GM18858 (cell line): ENCODE measurements around the gene CREBL2.
A peak's percentile ranks its signal among the peaks of the same experiment; 100 is the strongest.

Experiments used
- ATAC-seq: cut with Tn5 transposase; IDR thresholded peaks from one replicate; pipeline ENCODE4 v1.9.1; 2021; ENCODE audit not compliant: unreplicated experiment

CREBL2 gene

DNA sequence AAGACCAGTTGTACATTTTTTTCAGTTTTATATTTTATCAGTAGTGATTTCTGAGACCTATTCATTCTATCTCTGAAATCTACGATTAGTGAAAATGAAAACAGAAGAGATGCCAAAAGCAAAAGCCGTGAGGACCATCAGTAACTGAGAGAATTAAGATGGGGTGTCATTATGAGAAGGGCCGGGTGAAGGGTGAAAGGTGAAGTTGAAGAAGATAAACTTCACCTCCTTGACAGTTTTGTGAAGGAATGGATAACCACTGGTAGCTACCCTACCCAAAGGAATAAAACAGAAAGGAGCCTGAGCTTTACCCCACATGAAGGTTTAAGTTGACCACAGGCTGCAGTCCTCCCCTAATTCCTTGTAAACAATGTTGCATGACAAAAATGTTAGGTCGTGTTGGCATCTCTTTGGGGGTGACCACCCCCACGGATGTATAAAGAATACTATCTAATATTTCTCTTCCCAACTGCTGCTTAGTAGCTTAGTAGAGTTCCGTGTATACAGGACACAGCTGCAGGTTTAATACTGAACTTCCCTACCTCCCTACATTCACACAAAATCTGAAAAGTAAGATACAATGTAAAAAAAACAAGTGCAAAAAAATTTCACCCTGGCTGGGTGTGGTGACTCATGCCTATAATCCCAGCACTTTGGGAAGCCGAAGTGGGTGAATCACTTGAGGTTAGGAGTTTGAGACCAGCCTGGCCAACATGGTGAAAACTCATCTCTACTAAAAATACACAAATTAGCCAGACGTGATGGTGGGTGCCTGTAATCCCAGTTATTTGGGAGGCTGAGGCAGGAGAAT, 60.4 kb downstream of the CREBL2 start:
- no peak for ATAC-seq

DNA sequence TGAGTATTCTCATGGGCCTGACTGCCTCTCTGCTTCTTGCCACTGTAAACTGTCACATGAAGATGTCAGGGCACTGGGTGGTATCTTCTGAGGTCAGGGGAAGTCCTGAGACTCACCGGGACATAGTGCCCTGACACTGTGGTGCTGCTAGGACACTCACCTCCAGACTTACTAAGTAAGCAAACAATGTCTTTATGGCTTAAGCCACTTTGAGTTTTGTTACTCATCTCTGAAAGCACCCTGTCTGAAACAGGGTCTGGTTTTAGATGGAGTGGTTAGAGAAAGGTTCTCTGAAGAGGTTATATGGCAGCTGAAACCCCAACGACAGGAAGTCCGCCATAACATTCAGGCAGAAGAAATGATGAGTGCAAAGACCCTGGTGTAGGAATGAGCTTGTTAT, 61.6 kb downstream of the CREBL2 start:
- no peak for ATAC-seq

DNA sequence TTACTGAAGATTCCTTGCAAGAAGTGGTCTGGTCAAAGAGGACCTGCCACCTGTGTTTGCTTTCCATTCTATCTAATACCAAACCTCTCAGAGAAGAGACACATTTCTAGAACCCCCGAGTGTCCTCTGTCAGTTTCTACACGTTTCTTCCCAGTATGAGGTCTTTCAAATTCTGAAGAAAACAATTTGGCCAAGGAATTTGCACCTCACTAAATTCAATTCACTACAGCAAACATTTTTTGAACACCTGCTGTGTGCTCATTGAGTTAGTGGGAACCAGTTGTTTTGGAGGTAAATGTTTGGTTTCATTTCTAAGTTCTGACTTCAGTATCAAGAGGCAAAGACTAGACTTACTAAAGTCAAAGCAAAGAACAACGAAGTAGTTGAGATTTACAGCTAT, 64.9 kb downstream of the CREBL2 start:
- ATAC-seq = no peak

DNA sequence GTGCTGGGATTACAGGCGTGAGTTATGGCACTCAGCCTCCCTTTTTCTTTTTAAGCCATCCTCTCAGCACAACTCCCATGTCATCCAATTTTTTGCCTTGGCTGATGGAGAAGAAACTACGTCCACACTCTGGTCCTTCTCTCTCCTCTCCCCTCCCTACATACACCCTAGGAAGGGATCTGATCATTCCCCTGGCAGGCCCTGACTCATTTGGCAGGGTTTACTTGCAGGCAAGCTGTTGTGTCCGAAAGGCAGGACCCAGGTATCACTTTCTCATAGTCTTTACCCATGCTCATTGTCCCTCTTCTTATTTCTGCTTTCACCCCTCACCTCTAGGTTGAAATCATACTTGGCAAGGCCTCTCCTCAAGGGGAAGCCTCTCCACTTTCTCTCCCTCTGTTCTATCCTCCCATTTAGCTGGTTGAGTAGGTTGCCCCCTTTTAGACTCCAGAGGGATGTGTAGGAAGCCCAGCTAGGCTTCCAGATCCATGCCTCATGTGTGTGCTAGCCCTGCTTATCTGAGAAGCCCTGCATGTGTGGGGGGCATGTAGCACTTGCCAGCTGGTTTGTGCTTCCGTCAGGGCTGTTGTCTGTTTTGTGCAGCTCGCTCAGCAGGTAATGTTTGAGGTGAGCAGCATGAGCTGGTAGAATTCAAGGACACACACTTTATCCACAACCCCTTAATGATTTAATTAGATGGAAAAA, 69.5 kb downstream of the CREBL2 start:
- ATAC-seq = no peak

DNA sequence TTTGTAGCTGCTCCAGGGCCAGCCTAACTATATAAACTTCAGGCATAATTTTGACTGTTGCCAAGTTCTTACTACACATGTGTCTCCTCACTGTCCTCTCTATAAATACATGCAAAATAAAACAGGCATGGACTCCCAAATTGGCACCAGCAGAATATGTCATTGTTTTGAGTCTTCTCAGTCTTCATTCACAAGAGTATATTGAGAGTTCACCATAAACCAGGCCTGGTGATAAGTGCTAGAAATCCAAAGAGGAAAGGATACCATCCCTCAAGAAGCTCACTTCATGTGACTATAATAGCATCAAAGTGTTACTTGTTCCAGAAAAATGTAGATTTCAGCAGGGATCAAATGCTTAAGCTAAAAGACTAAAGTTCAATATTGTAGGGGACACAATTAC, 70.6 kb downstream of the CREBL2 start:
- ATAC-seq = no peak

DNA sequence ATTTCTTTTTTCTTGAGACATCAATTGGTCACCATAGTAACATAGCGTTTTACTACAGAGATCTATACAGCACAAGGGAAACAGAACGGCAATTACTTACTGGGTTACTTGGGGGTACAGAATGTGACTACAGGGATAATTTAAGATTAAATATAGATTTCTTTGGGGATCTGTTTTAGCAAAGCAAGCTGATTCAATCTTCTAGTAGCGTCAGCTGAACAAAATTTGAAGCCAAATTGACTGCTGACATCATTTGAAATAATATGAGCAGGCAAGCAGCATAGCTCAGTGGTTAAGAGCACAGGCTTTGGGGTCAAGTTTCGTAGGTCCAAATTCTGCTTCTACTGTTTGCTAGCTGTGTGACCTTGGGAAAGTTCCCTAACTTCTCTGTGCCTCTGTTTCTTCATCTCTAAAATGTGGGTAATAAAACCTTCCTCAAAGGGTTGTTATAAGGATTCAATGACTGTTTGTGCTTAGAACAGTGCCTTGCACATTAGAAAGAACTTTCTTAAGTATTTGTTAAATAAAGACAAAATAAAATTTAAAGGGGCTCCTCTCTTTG, 71.5 kb downstream of the CREBL2 start:
- ATAC-seq = no peak

DNA sequence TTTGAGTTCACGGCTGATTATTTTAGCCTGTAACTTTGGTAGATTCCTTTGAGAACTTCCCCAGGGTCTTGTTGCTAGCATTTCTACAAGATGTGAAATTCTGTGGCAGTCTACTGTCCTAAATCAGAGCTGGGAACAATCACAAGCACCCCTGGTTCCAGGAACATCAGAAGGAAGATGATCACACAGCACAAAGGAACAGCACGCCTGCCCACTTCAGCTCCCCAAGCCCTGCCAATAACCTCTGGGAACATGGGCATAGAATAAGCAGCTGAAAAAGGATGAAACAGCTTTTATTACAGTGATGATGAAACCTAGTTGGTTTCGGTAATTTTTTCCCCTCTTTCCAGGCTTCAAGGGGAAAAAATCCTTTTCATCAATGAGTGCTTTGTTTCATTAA, 72.0 kb downstream of the CREBL2 start:
- ATAC-seq = no peak

DNA sequence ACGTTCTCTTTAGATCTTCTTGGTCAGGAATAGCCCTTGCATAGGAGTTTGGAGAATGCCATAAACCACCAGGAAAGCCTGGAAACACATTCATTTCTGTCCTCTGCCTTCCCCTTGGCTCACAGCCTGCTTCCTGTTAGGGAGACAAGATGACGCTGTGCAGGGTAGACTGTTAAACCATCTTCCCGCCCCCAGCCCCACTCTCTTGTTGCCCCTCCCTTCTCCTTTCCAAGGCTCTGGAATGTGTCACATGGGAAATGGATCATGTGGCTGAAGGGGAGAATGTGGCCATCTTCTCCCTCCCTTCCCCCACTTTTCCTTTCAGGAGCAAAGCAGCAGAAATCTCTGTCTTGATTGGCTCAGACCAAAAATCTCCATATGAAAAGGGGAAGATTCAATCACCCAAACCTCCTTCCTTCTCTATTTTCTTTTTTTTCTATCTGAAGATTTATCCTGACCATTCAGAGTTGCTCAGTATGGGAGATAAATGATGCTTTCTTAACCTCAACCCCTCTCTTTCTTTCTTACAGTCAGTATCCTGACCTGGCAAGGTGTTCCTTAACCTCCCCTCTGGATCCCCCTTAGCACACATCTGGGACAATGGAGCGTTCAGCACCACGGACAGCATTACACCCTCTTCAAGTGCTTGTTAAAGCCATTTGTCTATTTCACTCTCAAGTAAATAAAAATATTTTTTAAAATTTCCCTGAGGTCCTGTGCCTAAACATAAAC, 72.9 kb downstream of the CREBL2 start:
- ATAC-seq = no peak

DNA sequence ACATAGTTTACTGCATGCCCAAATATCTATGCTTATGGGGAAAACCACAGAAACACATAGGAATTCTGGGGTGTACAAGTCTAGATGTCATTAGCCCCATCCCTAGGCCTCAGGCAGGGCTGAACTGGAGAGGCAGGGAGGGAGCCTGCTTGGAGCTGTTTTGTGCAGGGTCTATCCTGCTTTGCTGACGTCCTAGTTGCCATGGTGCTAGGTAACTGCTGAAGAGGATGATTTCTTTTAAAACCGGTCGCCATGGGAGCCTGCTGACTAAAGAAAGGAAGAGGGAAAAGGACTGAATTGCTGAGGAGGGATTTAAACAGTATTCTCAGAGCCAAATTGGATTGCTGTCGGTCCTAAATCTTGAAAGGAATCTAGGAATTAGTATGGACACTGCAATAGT, 73.6 kb downstream of the CREBL2 start:
- ATAC-seq = no peak

DNA sequence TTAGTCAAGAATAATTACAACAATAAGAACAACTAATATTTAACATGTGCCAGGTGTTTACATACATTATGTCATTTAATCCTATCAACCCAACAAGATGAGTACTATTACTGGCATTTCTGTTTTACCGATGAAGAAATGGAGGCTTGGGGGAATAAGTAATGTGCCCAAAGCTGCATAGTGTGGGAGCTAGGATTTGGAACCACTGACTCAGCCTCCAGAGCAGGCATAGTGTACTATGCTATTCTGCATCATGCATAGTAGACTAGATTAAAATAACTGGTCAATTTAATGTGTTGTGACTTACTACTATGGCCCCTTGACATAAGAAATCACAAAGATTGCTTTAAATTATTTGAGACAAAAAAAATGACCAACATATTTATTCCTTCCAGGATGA, 74.8 kb downstream of the CREBL2 start:
- ATAC-seq = no peak

DNA sequence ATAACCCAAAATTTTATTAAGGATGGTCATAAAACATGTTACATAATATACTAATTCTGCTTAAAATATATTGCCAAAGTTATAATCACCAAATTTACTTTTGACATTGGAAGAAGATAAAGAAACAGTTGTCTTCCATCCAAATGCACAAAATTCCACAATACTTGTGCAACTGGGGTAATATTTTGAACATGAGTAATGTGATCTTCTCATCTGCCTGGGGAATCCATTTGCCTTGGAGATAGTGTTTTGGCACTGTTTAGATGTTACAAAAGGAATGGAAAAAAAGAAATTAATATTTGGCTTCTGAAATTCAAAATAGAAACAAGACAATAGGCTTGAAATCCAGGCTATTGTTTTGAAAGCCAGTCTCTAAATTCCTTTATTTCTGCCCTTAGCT, 75.2 kb downstream of the CREBL2 start:
- no peak for ATAC-seq

DNA sequence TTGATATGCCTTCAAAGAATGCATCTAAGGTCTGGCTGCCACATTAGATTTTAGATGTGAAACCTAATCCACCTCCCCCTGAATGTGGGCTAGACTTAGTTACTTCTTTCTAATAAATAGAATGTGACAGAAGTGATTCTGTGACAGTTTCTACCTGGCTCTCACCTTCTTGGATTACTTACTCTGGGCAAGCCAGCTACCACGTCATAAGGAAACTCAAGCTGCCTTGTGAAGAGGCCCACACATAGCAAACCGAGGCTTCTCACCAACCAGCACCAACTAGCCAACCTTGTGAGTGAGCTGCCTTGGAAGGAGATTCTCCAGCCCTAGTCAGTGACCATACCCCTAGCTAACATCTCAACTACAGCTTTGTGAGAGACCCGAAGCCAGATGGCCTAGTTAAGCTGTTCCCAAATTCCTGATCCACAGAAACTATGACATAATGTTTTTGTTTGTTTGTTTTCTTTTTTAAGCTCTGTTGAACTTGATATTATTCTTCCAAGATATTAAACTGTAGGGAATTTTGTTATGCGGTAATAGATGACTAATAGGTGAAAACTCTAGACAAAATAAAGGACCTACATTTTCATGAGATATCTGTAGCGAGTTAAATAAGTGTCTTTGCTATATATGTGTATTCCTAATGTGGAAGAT, 78.1 kb downstream of the CREBL2 start:
- no peak for ATAC-seq

DNA sequence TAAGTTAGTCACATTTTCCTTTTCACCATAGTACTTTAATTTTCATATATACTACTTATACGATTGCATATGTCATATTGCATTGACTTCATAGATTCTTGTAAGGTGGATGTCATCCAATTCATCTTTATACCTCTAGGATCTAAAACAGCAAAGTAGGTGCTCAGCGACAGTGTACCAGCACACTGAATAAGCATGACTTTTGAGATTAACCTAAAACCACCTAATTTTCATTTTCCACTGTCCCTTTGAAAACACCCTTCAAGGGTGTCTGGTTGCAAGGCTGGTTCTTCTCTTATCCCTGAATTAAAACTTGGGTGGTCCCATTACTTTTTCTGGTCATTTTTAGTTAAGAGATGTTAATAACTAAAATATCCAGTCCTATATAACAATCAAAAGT, 79.9 kb downstream of the CREBL2 start:
- ATAC-seq = peak; percentile 34

DNA sequence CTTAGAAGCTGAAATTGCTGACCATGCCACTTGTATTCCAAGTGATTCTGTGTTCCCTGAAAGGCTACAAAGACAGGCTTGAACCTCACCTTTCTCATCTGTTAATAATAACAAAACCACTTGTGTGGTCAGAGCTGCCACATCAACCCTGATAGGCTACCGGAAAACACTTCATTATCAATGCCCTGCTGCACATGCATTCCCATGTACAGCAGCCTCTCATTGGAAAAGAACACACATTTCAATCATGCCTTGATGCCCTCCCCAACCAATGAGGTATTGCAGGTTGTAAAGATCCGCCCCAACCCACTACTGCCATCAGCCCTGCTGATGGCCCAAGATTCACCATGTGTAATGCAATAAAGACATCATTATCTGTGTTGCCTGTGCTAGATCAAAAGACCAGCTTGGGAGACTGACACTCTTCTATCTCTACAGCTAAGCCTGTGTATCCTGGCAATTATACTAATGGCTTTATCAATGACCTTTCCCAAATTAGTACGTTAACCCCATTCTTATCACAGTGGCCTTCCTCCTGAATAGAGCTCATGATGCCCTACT, 81.5 kb downstream of the CREBL2 start:
- ATAC-seq = no peak
